ENCODE measurements around the gene ADAMTS17.
"Not testable (repeated sequence)": the region's sequence is repeated elsewhere in the genome, so short reads cannot be mapped to it uniquely, and the experiment has no call there.

ADAMTS17 gene

DNA sequence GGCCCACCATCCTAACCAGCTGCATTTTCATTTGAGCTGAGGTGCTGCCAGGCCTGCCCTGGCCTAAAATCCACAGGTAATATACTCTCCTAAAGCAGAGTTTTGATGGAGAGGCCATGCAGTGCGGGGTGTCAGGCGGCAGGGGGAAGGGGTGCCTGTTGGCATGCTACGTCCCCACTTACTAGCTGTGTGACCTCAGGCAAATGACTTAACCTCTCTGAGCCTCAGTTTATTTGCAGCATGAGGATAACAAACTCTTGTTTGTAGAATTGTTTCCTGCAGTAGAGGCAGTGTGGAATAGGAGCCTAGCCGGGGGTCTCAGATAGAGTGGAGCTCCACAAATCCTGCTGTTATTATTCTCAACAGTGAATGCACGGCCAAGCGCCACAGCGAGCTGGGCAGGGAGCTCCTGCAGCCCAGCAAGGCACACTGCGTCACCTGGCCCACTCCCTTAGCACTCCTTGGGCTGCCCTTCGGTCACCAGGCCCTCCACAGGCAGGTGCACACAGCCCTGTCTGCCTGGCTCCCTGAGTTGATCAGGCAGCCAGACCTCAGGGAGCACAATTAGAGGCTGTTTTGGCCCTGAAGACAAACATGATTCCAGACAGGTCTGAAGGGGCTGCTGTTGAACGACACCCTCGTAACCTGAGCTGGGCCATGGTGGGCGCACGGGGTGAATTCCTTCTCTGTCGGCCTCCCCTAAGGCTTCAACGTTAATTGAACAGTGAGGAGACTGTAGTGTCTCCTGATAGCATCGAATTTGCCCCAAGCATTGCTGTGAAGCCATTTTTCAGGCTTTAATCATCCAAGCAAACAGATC lies 359.7 kb downstream of the ADAMTS17 start:
- no peak for DNase-seq (ENCODE audit: low read depth in 2 of 2, low spot score in 1 of 2)

DNA sequence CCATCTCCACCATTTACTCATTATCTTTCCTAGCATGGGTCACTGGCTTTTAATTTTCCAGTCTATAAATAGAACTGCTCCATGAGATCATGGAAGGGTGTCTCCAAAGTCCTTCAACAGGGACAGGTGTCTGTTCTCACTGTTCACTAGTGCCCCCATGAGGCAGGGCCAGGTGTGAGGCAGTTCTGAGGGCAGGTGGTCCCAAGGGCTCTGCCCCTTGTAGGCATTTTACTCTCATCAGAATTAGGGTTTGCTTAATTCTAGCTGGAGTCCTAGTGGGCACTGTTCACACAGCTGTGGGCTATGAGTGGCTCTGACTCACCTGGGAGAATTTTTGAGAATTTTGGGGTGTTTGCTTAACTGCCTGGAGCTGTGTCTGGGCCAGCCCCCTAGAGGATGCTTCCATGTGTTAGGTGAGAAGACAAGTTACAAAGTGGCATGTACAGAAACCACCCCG lies 360.6 kb downstream of the ADAMTS17 start:
- DNase-seq (ENCODE audit: low read depth in 2 of 2, low spot score in 1 of 2), result no peak

DNA sequence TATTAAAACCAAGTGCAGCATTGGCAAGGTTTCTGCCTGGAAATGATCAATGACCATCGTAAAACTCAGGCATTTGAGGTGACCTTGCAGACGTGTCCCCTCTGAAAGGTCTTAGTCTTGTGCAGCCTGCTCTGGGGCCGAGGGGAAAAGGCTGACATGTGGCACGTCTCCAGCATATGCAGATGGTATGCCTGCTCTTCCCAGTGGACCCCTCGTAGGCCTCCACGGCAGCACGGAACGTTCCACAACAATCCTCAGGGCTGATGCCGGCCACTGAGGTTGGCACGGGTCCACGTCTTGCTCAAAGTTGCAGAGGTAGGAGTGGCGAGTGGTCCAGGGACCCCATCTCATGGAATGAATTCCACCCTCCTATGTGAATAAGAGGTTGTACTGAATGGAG lies 361.0 kb downstream of the ADAMTS17 start:
- no peak for DNase-seq (ENCODE audit: low read depth in 2 of 2, low spot score in 1 of 2)

DNA sequence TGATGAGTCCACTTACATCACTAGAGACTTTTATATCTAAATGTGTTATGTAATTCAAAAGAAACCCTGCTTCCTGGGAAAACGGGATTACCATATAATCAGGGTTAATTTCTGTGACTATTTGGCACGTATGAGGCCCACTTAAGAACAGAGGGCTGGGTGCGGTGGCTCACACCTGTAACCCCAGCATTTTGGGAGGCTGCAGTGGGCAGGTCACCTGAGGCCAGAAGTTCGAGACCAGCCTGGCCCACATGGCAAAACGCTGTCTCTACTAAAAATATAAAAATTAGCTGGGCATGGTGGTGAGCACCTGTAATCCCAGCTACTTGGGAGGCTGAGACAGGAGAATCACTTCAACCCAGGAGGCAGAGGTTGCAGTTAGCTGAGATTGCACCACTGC lies 361.9 kb downstream of the ADAMTS17 start:
- DNase-seq (ENCODE audit: low read depth in 2 of 2, low spot score in 1 of 2), result not testable (repeated sequence)

DNA sequence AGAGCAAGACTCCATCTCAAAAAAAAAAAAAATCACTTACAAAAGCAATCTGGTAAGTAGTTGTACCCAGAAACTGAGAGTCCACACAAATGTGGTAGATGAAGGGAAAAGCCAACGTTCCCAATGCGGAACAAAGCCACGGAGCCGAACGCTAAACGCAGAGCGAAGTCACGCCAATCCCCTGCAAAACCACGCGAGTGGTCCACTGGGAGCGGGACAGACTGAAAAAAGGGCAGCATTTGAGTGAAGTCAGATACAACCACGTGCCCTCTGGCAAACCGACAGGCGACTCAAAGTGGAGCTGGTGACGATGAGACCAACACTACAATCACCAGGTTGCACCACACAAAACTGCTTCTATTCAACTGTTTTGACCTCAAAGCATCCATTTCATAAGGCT lies 362.4 kb downstream of the ADAMTS17 start:
- no peak for DNase-seq (ENCODE audit: low read depth in 2 of 2, low spot score in 1 of 2)

DNA sequence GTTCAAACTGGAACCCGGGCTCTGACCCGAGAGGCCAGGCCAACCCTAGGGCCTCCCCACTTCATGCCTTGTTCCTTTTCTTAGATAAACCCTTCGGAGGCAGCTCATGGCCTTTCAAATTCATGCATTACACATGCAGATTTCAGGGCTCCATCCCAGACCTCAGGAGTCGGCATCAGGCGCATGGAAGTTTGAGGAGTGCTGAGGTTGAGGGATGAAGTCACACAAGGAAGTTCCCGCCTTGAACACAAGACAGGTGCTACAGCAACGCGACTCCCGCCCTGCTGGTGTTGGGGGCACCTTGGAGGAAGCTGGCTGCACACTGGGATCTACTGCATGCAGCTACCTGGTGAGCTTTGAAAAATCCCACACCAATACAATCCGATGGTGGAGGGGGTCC lies 363.3 kb downstream of the ADAMTS17 start:
- DNase-seq (ENCODE audit: low read depth in 2 of 2, low spot score in 1 of 2), result no peak

DNA sequence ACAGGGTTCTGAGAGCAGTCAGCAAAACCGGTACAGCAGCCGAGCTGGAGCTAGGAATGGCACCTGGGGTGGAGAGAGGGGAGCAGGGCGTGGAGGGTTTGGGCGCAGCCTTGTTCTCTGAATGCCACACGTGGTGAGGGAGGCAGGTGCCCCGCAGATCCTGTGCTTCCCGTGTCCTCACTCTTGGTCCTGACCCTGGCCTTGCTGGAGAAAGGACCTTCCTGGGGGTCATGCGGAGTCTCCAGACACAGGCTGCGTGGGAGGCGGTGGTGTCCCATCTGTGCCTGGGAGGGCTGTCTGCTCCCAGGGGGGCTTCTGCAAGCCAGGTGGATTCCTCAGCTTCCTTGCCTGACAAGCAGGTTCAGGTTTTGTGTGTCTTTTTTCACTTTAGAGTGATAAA lies 363.8 kb downstream of the ADAMTS17 start:
- DNase-seq (ENCODE audit: low read depth in 2 of 2, low spot score in 1 of 2), result no peak

DNA sequence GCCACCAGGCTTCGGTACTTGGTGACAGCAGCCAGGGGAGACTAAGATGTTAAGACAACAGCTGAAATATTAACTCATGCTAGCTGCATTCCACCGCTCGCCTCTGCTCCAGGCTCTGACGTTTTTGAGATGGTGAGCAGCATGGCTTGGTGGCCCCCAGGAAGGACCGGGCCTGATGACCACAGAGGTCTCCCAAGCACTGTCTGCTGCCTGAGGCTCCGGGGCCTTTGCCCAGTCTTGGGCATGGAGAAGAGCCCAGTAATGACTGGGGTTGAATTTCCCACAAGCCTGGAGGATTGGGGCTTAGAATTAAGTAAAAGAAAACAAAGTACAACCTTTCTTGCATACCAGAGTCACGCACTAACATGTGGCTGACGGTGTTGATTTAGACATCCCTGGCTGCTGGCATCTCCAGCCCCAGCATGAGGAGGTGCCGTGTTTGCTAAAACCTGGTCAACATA lies 364.9 kb downstream of the ADAMTS17 start:
- no peak for DNase-seq (ENCODE audit: low read depth in 2 of 2, low spot score in 1 of 2)

DNA sequence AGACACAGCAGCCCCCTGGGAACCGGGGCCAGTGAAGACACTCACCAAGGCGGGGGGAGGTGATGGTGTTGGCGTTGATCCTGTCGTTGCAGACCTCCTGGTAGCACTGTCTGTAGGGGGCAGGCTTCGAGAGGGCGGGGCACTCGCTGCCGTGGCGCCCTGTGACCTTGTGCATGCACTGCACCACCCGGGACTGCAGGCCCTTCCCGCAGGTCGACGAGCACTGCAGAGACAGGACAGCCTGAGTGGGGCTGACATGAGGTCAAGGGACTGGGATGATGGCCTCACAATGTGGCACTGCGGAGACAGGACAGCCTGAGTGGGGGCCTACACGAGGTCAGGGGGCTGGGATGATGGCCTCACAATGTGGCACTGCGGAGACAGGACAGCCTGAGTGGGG lies 365.8 kb downstream of the ADAMTS17 start:
- no peak for DNase-seq (ENCODE audit: low read depth in 2 of 2, low spot score in 1 of 2)

DNA sequence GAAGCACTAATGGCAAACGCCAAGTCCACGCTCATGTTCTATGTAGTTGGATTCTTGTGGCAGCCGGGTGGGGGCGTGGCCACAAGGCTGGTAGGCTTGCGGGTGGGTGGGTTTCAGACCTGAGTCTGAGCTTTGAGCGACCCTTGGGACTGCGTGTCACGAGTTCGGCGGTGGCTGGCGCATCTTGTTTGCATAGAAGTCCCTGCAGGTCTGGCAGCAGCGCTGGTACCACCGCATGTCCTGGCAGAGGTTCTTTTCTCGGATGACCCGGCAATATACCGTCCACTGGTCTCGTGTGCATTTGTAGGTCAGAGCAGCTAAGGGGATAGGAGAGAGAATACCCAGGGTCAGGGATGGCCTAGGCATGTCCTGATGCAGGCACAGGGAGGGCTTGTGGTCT lies 367.5 kb downstream of the ADAMTS17 start:
- DNase-seq (ENCODE audit: low read depth in 2 of 2, low spot score in 1 of 2), result no peak

DNA sequence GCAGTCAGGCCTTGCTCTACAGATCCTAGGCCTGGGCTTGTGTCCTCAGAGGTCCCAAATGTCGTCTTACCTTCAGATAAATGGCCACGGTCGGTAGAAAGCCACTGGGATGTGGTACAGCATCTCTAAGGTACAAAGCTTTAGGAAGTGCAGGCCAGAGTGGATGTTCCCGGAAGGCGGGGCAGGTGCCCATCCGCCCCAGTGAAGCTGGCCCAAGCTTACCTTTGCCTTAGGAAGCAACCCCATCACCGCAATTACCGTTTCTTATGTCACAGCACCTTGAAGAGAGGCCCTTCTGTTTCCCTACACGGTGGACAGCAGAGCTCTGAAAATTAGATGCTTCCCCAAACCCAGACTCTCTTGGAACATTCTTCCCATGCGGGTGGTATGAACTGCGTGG lies 368.4 kb downstream of the ADAMTS17 start:
- DNase-seq (ENCODE audit: low read depth in 2 of 2, low spot score in 1 of 2), result no peak

DNA sequence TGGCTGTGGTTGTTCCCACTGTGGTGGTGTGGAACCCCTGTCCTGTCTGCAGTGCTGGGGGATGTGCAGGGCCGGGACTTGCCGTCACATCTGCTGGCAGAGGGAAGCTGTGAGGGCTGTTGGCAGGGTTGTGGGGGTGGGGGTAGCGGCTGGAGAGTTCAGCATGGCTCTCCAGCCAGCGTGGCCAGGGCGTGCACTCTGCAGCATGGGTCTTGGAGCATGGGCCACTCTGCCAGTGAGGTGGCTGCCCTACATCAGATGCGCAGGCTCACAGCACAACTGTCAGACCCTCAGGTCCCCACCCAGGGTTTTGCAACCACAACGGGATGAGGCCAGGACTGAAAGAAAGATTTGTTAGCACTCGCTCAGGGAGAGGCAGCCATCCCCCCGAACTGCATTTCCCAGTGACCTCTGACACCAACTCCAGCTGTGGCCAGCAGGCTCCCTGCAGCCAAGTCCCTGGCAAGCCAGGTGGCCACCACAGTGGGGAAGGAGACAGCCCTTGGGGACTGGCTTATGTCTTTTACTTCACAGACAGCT lies 370.8 kb downstream of the ADAMTS17 start:
- no peak for DNase-seq (ENCODE audit: low read depth in 2 of 2, low spot score in 1 of 2)

DNA sequence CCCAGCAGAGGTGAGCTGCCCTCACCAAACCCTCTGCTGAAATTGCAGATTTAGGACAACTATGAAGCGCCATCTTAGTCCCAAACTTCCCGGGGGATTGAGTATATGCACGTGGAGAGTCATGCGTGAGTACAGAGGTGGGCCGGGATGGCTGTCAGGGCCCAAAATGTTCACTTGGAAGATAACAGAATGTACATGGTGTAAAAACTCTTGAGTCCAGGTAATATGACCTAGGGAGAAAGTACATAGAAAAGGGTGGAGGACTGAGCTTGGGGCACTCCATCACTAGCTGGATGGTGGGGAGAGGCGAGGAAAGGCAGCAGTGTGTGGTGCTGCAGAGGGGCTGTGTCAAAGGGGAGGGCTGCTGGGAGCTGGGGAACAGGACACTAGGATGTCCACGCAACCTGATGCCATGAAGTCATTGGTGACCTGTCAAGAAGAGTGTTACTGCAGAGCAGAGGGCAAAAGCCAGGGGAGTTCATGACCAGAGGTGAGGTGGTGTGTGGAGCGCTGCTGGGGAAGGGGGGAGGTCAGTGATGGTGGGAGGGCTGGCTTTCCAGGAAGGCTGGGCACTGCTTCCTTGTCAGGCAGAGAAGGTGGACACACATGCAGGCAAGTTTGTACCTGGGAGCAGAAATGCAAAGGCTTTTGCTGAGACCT lies 372.4 kb downstream of the ADAMTS17 start:
- no peak for DNase-seq (ENCODE audit: low read depth in 2 of 2, low spot score in 1 of 2)

DNA sequence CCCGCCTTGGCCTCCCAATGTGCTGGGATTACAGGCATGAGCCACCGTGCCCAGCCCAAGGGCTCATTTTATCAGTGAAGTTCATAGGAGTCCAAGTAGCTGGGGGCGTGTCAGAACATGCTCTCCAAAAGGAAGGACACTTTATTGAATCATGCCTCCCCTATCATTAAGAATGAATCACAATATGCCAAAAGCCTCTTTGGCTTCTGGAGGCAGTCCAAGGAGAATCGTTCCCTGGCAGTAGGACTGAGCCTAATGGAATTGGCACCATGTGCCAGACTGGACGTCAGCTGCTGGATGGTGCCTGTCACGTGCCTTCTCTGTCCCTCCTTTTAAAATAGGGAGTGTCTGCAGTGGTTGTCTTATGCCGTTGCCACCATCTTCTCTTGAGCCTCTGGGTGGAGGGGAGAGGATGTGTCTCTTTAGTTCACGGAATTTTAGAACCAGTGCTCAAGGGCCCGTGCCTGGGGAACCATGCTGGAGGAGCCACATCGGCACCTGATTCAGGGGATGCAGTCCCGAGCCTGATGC lies 373.9 kb downstream of the ADAMTS17 start:
- no peak for DNase-seq (ENCODE audit: low read depth in 2 of 2, low spot score in 1 of 2)

DNA sequence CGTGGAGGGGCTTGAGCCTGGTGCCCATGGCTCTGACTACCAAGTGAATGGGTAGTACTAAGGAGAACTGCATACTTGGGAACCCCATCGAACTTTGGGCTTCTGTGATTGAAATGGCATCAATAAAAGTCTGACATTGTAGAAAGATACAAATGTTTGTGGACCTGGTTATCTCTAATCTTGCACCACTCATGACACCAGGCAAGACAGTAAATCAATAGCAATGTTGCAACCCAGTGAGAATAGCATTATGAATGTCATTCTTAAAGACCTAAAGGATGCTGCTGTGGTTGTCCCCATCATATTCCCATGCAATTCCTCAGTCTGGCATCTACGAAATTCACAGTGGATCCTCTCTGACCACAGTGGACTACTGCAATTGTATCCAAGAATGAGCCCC lies 375.0 kb downstream of the ADAMTS17 start:
- DNase-seq (ENCODE audit: low read depth in 2 of 2, low spot score in 1 of 2), result no peak

DNA sequence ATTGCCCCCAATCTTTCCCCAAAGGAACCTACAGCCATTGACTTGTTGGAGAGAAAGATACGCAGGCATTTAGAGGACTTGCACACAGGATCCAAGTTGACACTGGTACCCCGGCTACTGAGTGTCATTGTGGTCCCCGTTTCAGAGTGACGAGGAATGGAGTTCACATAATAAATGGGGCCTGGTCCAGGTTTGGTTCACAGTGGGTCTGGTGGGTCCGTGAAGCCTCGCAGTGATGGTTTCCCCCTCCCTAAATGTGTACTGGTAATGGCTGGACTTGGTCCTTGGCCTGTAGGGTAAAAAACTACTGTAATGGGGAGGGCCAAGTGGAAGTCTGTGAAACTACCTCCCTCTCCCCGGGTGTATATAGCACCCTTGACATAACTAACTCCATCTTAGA lies 376.4 kb downstream of the ADAMTS17 start:
- no peak for DNase-seq (ENCODE audit: low read depth in 2 of 2, low spot score in 1 of 2)

DNA sequence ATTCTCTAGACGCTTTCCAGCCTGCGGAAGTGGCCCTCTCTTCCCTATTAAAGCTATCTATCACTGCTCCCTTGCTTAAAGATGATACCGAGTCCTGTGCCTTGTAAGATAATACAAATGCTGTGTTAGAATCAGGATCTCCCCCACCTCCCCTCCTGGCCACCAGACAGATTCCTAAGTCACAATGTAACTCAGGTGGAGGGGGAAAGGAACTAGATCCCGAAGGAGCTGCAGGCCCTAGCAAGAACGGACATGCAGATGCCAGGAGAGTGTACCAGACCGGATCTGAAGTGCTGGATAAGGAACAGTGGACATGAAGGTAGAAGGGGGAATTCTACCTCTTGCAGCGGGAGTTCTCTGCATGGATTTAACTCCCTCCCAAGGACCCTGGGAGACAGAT lies 377.8 kb downstream of the ADAMTS17 start:
- no peak for DNase-seq (ENCODE audit: low read depth in 2 of 2, low spot score in 1 of 2)

DNA sequence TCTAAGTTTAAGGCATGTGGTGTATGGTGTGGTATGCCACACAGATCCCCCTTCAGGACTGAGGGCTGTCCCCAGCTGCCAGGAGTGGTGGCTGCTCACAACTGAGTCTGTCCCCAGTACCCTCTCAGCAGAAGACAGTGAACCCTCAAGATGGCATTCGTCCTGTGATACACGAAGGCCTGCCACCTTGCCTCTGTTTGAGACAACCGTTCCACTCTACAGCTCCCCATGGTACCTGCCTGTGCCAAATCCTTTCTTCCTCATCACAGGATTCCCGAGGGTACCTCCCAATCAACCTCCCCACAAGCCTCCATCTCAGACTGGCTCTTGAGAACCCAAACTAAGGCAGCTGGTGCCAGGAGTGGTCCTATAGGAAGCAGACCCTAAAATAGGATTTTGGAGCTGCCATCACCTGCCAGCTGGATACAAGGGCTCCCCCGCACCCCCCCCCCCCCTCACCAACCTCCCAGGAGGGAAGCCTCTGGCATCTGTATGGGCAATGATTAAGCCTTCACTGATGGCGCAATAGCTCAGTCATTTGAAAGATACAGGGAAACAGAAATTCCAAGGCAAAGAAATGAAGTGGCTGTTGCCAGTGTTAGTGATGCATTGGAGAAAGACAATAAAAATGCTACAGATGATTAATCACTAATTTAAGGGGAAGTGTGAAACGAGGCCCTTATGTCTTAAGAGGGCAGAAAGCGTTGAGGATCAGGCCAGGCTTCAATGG lies 378.5 kb downstream of the ADAMTS17 start:
- DNase-seq (ENCODE audit: low read depth in 2 of 2, low spot score in 1 of 2), result no peak

DNA sequence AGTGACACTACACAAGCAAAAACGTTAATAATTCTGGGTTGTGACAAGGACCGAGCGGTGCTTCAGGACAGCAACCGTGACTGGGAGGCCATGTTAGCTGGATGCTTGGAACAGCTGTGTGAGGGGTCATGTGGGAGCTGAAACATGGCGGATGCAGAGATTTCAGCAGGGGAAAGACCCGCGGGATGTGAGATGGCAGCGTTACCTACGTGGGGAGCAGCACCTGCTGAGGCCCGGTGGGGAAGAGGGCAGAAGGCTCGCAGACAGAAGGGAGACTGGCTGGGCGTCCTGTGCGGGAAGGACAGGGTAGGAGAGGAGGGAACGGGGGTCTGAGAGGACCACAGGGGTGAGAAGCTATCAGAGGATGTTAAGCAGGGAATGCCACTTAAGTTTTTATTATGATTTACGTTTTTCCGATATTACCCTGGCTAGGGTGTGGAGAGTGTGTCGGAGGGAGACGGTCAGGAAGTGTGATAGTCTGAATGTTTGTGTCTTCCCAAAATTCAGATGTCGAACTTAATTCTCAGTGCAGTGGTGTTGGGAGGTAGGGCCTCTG lies 379.7 kb downstream of the ADAMTS17 start:
- DNase-seq (ENCODE audit: low read depth in 2 of 2, low spot score in 1 of 2), result no peak

DNA sequence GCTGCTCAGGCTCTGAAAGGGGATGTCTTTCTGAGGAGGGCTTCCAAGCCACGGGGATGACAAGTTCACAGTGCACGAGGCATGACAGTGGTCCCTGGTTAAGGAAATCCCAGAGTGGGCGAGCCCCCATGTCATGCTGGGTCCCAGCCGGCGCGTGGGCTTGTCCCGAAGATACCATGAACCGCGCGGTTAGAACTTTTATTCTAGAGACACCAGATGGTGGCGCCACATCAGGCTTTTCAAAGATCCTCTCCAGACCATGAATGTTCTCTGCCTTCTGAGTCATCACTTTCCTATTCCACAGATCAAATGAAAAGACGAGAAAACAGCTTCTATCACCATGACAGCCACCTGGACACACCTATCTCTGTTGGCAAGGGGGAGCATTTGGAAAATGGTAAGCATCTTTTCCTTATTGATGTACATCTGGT lies 380.7 kb downstream of the ADAMTS17 start:
- no peak for DNase-seq (ENCODE audit: low read depth in 2 of 2, low spot score in 1 of 2)

DNA sequence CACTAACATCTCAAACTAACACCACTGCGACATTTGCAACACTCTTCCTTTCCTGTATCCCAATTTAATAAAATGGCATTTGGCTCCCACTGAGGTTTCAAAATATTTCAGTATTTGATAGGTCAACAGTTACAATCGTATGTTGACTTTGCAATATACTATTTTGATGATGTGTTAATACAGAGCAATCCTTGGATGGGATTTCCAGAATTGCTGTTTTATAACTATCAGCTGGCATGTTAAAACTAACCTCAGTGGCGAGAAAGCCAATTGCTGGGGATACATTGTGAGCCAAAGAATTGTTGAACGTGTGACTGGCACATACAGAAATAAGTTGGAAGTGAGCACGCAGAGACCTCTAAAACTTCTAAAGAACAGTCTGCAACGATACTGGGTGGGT lies 382.4 kb downstream of the ADAMTS17 start:
- DNase-seq (ENCODE audit: low read depth in 2 of 2, low spot score in 1 of 2), result no peak

Measured in stimulated activated CD8-positive, alpha-beta memory T cell treated with anti-CD3 and anti-CD28 coated beads, Interleukin-4, amount 100 ng/mL, for 1 hour (primary cell).